Measurements from ENCODE around the gene PAK5. TPM values are rescaled to one million over a fixed set of nuclear protein-coding genes. Genes with fewer than 3 reads are reported as not detected.

The PAK5 gene
- total and polyA plus RNA-seq, 2 experiments from 2014 or later = 0.57 to 1.1 TPM

DNA sequence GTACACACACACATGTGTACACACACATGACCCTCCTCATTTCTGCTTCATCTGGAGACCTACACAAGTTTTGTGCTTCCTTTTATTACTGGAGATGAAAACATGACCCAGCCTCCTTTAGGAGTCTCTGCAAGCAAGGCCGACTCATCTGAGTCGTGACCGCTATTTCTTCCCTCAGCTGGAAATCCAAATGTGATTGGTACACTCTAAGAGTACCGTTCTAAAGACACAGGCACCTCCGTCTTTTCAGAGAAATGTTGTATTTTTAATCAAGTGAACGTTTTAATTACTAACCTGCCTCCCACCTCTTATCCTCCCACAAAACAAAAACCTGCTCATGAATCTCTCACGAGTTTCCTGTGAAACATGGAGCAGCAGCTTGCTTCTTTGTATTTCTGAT is 261.5 kb downstream of the PAK5 start (continued):
- TF ChIP-seq, protein P1, sequence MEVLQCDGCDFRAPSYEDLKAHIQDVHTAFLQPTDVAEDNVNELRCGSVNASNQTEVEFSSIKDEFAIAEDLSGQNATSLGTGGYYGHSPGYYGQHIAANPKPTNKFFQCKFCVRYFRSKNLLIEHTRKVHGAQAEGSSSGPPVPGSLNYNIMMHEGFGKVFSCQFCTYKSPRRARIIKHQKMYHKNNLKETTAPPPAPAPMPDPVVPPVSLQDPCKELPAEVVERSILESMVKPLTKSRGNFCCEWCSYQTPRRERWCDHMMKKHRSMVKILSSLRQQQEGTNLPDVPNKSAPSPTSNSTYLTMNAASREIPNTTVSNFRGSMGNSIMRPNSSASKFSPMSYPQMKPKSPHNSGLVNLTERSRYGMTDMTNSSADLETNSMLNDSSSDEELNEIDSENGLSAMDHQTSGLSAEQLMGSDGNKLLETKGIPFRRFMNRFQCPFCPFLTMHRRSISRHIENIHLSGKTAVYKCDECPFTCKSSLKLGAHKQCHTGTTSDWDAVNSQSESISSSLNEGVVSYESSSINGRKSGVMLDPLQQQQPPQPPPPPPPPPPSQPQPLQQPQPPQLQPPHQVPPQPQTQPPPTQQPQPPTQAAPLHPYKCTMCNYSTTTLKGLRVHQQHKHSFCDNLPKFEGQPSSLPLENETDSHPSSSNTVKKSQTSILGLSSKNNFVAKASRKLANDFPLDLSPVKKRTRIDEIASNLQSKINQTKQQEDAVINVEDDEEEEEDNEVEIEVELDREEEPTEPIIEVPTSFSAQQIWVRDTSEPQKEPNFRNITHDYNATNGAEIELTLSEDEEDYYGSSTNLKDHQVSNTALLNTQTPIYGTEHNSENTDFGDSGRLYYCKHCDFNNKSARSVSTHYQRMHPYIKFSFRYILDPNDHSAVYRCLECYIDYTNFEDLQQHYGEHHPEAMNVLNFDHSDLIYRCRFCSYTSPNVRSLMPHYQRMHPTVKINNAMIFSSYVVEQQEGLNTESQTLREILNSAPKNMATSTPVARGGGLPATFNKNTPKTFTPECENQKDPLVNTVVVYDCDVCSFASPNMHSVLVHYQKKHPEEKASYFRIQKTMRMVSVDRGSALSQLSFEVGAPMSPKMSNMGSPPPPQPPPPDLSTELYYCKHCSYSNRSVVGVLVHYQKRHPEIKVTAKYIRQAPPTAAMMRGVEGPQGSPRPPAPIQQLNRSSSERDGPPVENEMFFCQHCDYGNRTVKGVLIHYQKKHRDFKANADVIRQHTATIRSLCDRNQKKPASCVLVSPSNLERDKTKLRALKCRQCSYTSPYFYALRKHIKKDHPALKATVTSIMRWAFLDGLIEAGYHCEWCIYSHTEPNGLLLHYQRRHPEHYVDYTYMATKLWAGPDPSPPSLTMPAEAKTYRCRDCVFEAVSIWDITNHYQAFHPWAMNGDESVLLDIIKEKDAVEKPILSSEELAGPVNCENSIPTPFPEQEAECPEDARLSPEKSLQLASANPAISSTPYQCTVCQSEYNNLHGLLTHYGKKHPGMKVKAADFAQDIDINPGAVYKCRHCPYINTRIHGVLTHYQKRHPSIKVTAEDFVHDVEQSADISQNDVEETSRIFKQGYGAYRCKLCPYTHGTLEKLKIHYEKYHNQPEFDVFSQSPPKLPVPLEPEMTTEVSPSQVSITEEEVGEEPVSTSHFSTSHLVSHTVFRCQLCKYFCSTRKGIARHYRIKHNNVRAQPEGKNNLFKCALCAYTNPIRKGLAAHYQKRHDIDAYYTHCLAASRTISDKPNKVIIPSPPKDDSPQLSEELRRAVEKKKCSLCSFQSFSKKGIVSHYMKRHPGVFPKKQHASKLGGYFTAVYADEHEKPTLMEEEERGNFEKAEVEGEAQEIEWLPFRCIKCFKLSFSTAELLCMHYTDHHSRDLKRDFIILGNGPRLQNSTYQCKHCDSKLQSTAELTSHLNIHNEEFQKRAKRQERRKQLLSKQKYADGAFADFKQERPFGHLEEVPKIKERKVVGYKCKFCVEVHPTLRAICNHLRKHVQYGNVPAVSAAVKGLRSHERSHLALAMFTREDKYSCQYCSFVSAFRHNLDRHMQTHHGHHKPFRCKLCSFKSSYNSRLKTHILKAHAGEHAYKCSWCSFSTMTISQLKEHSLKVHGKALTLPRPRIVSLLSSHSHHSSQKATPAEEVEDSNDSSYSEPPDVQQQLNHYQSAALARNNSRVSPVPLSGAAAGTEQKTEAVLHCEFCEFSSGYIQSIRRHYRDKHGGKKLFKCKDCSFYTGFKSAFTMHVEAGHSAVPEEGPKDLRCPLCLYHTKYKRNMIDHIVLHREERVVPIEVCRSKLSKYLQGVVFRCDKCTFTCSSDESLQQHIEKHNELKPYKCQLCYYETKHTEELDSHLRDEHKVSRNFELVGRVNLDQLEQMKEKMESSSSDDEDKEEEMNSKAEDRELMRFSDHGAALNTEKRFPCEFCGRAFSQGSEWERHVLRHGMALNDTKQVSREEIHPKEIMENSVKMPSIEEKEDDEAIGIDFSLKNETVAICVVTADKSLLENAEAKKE (CRISPR knock-in tag; IDR thresholded peaks at IDR 0.05) = no peak
- TF ChIP-seq POLR2AphosphoS5 (IDR thresholded peaks at IDR 0.05; ENCODE audit: low read depth) (no peak), ZNF114 (CRISPR knock-in tag; IDR thresholded peaks at IDR 0.05) (no peak)
- TF ChIP-seq, protein P2, sequence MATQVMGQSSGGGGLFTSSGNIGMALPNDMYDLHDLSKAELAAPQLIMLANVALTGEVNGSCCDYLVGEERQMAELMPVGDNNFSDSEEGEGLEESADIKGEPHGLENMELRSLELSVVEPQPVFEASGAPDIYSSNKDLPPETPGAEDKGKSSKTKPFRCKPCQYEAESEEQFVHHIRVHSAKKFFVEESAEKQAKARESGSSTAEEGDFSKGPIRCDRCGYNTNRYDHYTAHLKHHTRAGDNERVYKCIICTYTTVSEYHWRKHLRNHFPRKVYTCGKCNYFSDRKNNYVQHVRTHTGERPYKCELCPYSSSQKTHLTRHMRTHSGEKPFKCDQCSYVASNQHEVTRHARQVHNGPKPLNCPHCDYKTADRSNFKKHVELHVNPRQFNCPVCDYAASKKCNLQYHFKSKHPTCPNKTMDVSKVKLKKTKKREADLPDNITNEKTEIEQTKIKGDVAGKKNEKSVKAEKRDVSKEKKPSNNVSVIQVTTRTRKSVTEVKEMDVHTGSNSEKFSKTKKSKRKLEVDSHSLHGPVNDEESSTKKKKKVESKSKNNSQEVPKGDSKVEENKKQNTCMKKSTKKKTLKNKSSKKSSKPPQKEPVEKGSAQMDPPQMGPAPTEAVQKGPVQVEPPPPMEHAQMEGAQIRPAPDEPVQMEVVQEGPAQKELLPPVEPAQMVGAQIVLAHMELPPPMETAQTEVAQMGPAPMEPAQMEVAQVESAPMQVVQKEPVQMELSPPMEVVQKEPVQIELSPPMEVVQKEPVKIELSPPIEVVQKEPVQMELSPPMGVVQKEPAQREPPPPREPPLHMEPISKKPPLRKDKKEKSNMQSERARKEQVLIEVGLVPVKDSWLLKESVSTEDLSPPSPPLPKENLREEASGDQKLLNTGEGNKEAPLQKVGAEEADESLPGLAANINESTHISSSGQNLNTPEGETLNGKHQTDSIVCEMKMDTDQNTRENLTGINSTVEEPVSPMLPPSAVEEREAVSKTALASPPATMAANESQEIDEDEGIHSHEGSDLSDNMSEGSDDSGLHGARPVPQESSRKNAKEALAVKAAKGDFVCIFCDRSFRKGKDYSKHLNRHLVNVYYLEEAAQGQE (IDR thresholded peaks at IDR 0.05; ENCODE audit: unreplicated experiment) = no peak

DNA sequence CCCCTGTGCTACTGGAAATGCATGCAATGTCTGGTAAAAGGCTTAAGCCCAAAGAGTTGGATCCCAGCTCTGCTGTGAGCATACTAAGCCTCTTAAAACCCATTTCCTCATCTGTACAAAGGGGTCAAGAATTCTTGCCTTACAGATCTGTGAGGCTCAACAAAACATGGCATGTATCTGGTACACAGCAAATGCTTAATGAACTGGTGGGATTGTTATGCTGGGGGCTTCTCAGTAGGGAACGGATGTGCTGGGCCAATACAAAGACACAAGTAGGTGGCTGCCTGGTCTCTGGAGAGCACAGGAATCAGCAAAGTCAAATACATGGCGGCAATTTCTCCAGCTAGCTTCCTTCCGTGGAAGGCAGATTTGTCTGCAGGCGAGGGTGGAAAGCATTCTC is 262.2 kb downstream of the PAK5 start:
- Mint-ChIP-seq H3K9me3 (no peaks in the 10 kb centered on the region; the same call in 2 of the 3 replicates), H3K4me1 (peaks cover 53% of the 10 kb centered on the region), H3K27me3 (ENCODE audit: insufficient read depth, low read depth, poor library complexity) (peaks cover 14% of the 10 kb centered on the region), H3K27ac (no peak overlapping the region), H3K36me3 (ENCODE audit: low read depth) (0 out of 3 replicates have a peak, but pooled peaks cover 2% of the 10 kb centered on the region), H3K4me3 (no peak overlapping the region)
- Histone ChIP-seq H3K27me3 (ENCODE audit: insufficient read depth) (peaks cover 41% of the 10 kb centered on the region), H3K9me2 (ENCODE audit: insufficient read depth) (no peaks in the 10 kb centered on the region), H3K79me2 (replicated peaks; ENCODE audit: insufficient read depth) (no peaks in the 10 kb centered on the region), H3K4me3 (no peak overlapping the region), H4K20me1 (replicated peaks; ENCODE audit: insufficient read depth) (no peaks in the 10 kb centered on the region), H2AFZ (no peak overlapping the region), H3K27ac (ENCODE audit: low read depth) (no peak overlapping the region), H3K4me2 (peak overlapping the region; percentile 2; the same call in 1 of the 2 replicates), H3F3A (replicated peaks; ENCODE audit: low read depth) (no peaks in the 10 kb centered on the region), H3K4me1 (ENCODE audit: insufficient read depth) (peaks cover 45% of the 10 kb centered on the region), H3K36me3 (ENCODE audit: insufficient read depth) (no peaks in the 10 kb centered on the region)
- peak; percentile 44 for DNase-seq (ENCODE audit: low spot score)
- TF ChIP-seq, protein P1 (CRISPR knock-in tag; IDR thresholded peaks at IDR 0.05) = peak; percentile 66; the same call in 1 of the 2 replicates
- TF ChIP-seq JUNB (IDR thresholded peaks at IDR 0.05; ENCODE audit: unreplicated experiment) = no peak
- no peak for ATAC-seq
